SK-N-MC (cell line): ENCODE measurements around the gene RNASE7.

ENCODE experiments used
- DNase-seq: peaks from one replicate; pipeline ENCODE4 v3.0.0-alpha.2; 2011; ENCODE audit warnings: low read depth, low spot score
- H3K27ac ChIP-seq: fragments of 200-600 bp; sonication (generic); 2 replicates; pipeline ENCODE4 v1.5.1; 2016; ENCODE audit warnings: mixed run types
- H3K36me3 ChIP-seq: fragments of 200-600 bp; sonication (generic); 2 replicates; pipeline ENCODE4 v1.6.1; 2017; ENCODE audit warnings: antibody characterized with exemption, low read length, mixed read lengths; ENCODE audit not compliant: insufficient read depth
- H3K4me3 ChIP-seq: fragments of 200-600 bp; sonication (generic); 2 replicates; pipeline ENCODE4 v1.5.1; 2016
- H3K9ac ChIP-seq: fragments of 200-600 bp; sonication (generic); 2 replicates; pipeline ENCODE4 v1.8.0; 2017; ENCODE audit warnings: mixed run types, mixed read lengths; ENCODE audit not compliant: insufficient read length
- H3K9me3 ChIP-seq: fragments of 200-600 bp; sonication (generic); 2 replicates; pipeline ENCODE4 v1.6.1; 2017; ENCODE audit warnings: low read depth, mild to moderate bottlenecking, antibody characterized with exemption, low read length, moderate library complexity, mixed read lengths
- EZH2 ChIP-seq: fragments of 200-600 bp; sonication (generic); IDR thresholded peaks from one replicate; pipeline ENCODE4 v1.6.1; 2017; ENCODE audit warnings: antibody characterized with exemption
- FOXP2 ChIP-seq: optimal IDR thresholded peaks from 2 replicates; pipeline ENCODE3; 2011; ENCODE audit warnings: mild to moderate bottlenecking, moderate library complexity; ENCODE audit not compliant: insufficient read depth; ENCODE audit errors: extremely low read length, control extremely low read depth
- POLR2AphosphoS5 ChIP-seq: IDR thresholded peaks from 2 replicates; pipeline ENCODE4 v1.6.1; 2012; ENCODE audit warnings: mild to moderate bottlenecking, low read depth, low read length, borderline replicate concordance

RNASE7 gene

DNA sequence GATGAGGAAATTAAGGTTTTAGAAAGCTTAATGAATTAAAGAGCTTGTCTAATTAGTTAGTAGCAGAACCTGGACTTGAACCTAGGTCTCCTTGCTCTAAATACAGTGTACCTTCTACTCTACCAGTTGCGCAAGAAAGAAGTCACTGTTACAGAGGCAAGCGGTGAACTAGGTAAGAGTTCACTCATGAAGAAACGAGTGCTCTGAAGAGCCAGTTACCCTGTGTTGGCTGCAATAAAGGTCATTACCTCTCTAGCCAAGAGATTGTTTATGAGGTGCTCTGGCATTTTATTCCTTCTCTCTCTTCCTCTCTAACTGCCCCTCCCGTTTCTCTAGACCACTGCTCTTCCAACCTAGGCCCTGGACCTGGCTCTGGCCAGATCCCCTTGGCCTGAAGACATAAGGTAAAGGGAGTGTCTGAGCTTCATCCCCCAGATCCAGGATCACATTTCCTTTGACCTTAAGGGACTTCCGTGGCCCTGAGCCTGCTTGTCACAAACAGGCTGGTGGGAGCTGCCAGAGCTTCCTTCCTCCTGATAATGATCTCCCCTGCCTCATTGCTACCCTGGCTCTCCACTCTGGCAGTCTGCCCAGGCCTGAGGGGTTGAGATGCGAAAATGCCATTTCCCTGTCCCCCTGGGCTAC lies 1.9 kb downstream of the RNASE7 start:
- DNase-seq, result no peak
- TF ChIP-seq FOXP2 (no peak), EZH2 (no peak), POLR2AphosphoS5 (no peak)
- Histone ChIP-seq H3K27ac (no peak overlapping the region), H3K9ac (no peak overlapping the region), H3K9me3 (no peaks in the 10 kb centered on the region), H3K36me3 (no peaks in the 10 kb centered on the region), H3K4me3 (no peak overlapping the region)

DNA sequence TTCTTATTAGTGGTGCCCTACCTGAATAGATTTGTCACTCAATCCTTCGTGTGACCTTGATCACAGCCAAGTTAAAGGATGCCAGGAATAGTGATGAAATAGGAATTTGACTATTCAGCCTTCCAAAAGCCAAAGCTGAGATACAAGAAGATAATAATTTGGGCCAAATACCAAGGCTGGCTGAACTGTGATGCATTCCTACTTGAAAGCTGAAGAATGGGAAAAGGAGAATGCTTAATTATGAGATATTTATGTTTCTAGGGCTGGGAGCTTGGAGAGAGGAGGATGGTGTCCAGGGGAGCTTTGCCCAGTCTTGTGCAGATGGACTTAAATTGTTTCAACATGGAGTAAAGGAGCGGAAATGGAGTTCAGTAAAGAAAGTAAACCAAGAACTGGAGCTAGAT lies 5.2 kb downstream of the RNASE7 start:
- Histone ChIP-seq H3K27ac (no peak overlapping the region), H3K9me3 (no peaks in the 10 kb centered on the region), H3K4me3 (no peak overlapping the region), H3K9ac (no peak overlapping the region), H3K36me3 (no peaks in the 10 kb centered on the region)
- DNase-seq, result no peak
- TF ChIP-seq FOXP2 (no peak), EZH2 (no peak), POLR2AphosphoS5 (no peak)

DNA sequence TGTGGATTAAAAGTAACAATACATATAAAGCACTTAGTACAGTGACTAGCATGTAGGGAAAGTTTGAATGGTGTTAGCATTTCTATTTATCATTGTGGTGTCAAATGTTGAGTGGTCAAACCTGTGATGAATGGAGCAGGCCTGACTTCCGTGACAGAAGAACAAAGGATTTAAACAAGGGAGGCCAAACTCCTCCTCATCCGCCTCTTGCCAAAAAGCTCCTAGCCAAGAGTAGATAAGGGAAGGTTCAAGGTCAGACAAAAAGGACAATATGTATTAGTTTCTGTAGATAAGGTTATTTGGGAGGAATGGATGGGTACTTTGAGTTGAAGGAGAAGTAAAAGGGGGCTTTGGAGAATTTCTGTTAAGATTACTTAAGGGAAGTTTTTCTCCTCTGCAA lies 6.5 kb downstream of the RNASE7 start:
- no peak overlapping the region for H3K9ac ChIP-seq
- H3K9me3 ChIP-seq, result no peaks in the 10 kb centered on the region
- no peak overlapping the region for H3K4me3 ChIP-seq
- no peak for TF ChIP-seq FOXP2
- DNase-seq, result no peak
- H3K27ac ChIP-seq, result no peak overlapping the region
- no peaks in the 10 kb centered on the region for H3K36me3 ChIP-seq

DNA sequence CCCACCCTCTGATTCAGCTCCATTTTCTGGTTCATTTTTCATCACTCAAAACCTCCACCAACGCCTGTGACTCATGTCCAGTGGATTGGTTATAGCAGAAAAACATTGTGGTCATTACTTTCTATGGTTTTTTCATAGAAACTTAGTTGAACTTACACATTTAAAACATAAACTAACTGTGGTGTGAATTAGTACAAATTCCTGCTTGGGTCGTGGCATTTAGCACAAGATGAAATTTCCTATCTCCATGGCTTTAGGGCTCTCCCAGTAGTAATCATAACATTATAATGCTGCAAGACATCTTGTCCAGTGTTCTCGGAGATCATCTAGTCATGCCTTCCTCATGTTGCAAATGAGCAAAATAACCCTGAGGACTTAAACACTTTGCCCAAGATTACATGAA lies 7.1 kb downstream of the RNASE7 start:
- no peak for DNase-seq
- Histone ChIP-seq H3K9ac (no peak overlapping the region), H3K27ac (no peak overlapping the region), H3K4me3 (no peak overlapping the region), H3K36me3 (no peaks in the 10 kb centered on the region), H3K9me3 (no peaks in the 10 kb centered on the region)
- TF ChIP-seq FOXP2 (no peak), POLR2AphosphoS5 (no peak), EZH2 (no peak)

DNA sequence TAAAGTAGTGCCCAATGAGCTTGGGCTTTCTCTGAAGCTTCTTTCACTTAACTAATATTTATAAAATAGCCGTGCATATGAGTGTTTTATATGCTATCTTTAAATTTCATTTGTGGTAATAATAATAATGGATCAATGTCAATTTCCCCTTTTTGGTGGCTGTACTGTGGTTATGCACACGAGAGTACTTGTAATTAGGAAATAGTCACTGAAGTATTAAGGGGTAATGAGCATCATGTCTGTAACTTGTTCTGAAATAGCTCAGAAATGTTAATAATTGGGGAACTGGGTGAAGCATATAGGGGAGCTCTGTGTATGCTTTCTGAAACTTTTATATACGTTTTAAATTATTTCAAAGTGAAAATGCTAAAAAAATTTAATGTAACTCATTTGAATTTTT lies 8.4 kb downstream of the RNASE7 start:
- Histone ChIP-seq H3K36me3 (no peaks in the 10 kb centered on the region), H3K27ac (no peak overlapping the region), H3K9ac (no peak overlapping the region), H3K4me3 (no peak overlapping the region), H3K9me3 (no peaks in the 10 kb centered on the region)
- no peak for TF ChIP-seq FOXP2
- no peak for TF ChIP-seq POLR2AphosphoS5
- no peak for TF ChIP-seq EZH2
- DNase-seq, result no peak

DNA sequence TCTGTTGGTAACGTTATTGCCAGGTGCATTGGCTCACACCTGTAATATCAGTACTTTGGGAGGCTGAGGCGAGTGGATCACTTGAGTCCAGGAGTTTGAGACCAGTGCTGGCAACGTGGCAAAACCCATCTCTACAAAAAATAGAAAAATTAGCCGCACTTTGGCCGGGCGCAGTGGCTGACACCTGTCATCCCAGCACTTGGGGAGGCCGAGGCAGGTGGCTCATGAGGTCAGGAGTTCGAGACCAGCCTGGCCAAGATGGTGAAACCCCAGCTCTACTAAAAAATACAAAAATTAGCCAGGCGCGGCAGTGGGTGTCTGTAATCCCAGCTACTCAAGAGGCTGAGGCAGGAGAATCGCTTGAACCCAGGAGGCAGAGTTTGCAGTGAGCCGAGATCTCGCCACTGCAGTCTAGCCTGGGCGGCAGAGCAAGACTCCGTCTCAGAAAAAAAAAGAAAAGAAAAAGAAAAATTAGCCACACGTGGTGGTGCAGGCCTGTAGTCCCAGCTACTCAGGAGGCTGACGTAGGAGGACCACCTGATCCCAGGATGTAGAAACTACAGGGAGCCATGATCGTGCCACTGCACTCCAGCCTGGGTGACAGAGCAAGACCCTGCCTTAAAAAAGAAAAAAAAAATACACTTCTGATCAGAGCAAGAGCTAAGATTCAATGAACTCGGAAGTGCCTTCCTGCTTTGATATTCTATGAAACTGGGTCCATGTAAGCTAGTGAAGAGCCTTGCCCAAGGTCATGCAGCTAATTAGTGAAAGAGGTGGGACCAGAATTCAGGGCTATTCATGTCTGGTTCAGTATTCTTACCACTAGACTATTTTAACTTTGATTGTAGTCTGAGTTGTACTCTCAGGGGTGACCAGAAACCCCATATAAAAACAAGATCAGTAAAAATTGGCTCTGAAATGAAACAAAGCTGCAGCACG lies 11.3 kb downstream of the RNASE7 start:
- TF ChIP-seq FOXP2, result no peak
- TF ChIP-seq POLR2AphosphoS5, result no peak
- no peak for TF ChIP-seq EZH2
- Histone ChIP-seq H3K4me3 (no peak overlapping the region), H3K27ac (no peak overlapping the region), H3K9me3 (no peaks in the 10 kb centered on the region), H3K36me3 (no peaks in the 10 kb centered on the region), H3K9ac (no peak overlapping the region)
- no peak for DNase-seq

DNA sequence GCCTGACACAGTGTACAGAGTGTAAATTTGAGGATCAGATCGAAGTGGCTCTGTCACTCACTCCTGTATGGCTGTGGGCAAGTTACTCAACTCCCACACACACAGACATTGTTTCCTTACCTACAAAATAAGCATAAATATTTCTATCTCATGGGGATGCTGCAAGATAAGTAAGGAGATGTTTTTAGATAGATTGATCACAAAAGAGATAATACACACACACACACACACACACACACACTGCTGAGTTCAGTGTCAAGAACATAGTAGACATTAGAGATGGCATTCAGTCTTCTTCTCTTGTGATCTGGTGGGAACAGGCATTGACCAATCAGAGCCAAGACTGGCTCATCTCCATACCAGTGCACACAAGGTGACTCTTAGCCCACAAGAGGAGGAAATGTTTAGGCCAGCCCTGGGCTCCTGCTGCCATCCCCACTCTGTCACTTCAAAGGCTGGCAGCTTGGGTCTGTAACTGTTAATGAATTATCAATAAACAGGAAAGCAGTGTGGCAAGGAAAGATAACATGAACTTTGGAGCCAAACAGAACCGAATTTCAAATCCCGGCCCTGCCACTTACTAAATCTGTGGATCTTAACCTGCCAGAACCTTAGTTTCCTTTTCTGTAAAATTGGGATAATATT lies 12.1 kb downstream of the RNASE7 start:
- TF ChIP-seq POLR2AphosphoS5 (no peak), FOXP2 (no peak), EZH2 (no peak)
- no peaks in the 10 kb centered on the region for H3K9me3 ChIP-seq
- H3K9ac ChIP-seq, result no peak overlapping the region
- DNase-seq, result no peak
- H3K36me3 ChIP-seq, result no peaks in the 10 kb centered on the region
- H3K4me3 ChIP-seq, result no peak overlapping the region
- H3K27ac ChIP-seq, result no peak overlapping the region

DNA sequence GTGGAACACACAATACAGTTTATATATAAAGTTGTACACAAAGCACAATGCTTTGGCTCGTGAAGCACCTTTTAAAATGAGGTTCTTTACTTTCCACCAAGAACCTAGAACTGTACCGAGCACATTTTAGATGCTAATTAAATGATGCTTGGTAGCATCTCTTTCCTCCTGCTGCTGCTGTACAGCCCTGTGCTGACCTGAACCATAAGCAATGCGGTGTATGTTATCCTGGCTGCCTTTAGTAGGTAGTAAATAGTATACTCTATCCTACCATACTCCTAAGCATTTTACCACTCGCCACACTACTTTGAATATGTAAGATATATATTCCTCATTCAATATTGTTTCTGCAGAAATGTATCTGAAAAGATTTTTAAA lies 12.6 kb downstream of the RNASE7 start:
- no peak overlapping the region for H3K9ac ChIP-seq

More for the DNA sequence above, 12.6 kb downstream of the RNASE7 start:
- Histone ChIP-seq H3K4me3 (no peak overlapping the region), H3K36me3 (no peaks in the 10 kb centered on the region), H3K27ac (no peak overlapping the region), H3K9me3 (no peaks in the 10 kb centered on the region)
- TF ChIP-seq EZH2 (no peak), POLR2AphosphoS5 (no peak), FOXP2 (no peak)
- no peak for DNase-seq
